Measurements from ENCODE around the gene GLRX3.
A peak's percentile ranks its signal among the peaks of the same experiment; 100 is the strongest.

Gene GLRX3

DNA sequence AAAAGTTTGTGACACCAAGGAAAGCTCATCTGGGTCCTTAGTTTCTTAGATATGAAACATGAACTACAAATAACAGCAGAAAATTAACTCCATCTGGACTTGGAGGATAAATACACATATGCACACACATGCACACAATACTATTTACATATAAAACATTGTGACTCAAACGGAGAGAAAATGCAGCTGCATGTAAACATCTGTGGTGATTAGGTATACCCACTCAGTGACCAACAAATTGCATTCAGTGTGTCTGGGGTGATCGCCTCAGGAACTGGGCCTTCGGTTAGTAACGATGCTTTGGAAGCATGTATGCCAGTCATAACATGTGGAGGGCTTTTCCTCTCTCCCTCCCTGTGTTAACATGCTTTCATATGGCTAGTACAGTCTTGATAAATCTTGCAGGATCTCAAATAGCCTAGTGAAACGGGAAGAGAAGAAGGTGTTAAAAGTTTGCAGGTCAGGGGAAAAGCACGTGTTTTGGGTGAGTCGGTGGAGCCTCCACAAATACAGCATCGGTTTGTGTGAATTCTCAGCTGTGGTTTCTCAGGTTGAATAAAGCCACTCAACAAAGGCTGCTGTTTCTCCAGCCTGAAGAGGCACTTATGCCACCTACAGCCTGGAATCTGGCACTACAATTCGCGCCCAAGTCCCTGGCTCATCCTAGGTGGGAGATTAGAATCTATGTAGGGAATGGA is 8.7 kb upstream of the GLRX3 start (continued):
- TF ChIP-seq ZNF670 (tag by site-specific recombination; IDR thresholded peaks at IDR 0.05; ENCODE audit: low read depth) = no peak
- no peak for TF ChIP-seq ZNF596 (tag by site-specific recombination; IDR thresholded peaks at IDR 0.05)
- 0 out of 2 replicates have a peak, but pooled peaks have one; percentile 37 for TF ChIP-seq ZBTB17 (tag by site-specific recombination; IDR thresholded peaks at IDR 0.05)
- no peak for TF ChIP-seq WT1 (tag by site-specific recombination; IDR thresholded peaks at IDR 0.05)
- TF ChIP-seq, protein P1, sequence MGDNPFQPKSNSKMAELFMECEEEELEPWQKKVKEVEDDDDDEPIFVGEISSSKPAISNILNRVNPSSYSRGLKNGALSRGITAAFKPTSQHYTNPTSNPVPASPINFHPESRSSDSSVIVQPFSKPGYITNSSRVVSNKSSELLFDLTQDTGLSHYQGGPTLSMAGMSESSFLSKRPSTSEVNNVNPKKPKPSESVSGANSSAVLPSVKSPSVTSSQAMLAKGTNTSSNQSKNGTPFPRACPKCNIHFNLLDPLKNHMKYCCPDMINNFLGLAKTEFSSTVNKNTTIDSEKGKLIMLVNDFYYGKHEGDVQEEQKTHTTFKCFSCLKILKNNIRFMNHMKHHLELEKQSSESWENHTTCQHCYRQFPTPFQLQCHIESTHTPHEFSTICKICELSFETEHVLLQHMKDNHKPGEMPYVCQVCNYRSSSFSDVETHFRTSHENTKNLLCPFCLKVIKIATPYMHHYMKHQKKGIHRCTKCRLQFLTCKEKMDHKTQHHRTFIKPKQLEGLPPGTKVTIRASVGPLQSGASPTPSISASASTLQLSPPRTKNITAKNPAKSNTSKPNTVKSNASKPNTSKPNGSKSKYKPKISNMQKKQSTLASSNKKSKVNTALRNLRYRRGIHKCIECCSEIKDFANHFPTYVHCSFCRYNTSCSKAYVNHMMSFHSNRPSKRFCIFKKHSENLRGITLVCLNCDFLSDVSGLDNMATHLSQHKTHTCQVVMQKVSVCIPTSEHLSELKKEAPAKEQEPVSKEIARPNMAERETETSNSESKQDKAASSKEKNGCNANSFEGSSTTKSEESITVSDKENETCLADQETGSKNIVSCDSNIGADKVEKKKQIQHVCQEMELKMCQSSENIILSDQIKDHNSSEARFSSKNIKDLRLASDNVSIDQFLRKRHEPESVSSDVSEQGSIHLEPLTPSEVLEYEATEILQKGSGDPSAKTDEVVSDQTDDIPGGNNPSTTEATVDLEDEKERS (tag by site-specific recombination; IDR thresholded peaks at IDR 0.05) = no peak
- TF ChIP-seq, protein P2, sequence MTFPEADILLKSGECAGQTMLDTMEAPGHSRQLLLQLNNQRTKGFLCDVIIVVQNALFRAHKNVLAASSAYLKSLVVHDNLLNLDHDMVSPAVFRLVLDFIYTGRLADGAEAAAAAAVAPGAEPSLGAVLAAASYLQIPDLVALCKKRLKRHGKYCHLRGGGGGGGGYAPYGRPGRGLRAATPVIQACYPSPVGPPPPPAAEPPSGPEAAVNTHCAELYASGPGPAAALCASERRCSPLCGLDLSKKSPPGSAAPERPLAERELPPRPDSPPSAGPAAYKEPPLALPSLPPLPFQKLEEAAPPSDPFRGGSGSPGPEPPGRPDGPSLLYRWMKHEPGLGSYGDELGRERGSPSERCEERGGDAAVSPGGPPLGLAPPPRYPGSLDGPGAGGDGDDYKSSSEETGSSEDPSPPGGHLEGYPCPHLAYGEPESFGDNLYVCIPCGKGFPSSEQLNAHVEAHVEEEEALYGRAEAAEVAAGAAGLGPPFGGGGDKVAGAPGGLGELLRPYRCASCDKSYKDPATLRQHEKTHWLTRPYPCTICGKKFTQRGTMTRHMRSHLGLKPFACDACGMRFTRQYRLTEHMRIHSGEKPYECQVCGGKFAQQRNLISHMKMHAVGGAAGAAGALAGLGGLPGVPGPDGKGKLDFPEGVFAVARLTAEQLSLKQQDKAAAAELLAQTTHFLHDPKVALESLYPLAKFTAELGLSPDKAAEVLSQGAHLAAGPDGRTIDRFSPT (tag by site-specific recombination; IDR thresholded peaks at IDR 0.05) = no peak
- no peak for TF ChIP-seq ZNF555 (tag by site-specific recombination; conservative IDR thresholded peaks at IDR 0.05)
- TF ChIP-seq ZNF157 (tag by site-specific recombination; IDR thresholded peaks at IDR 0.05) = no peak
- TF ChIP-seq, protein P3, sequence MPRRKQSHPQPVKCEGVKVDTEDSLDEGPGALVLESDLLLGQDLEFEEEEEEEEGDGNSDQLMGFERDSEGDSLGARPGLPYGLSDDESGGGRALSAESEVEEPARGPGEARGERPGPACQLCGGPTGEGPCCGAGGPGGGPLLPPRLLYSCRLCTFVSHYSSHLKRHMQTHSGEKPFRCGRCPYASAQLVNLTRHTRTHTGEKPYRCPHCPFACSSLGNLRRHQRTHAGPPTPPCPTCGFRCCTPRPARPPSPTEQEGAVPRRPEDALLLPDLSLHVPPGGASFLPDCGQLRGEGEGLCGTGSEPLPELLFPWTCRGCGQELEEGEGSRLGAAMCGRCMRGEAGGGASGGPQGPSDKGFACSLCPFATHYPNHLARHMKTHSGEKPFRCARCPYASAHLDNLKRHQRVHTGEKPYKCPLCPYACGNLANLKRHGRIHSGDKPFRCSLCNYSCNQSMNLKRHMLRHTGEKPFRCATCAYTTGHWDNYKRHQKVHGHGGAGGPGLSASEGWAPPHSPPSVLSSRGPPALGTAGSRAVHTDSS (tag by site-specific recombination; IDR thresholded peaks at IDR 0.05) = no peak
- TF ChIP-seq, protein P4, sequence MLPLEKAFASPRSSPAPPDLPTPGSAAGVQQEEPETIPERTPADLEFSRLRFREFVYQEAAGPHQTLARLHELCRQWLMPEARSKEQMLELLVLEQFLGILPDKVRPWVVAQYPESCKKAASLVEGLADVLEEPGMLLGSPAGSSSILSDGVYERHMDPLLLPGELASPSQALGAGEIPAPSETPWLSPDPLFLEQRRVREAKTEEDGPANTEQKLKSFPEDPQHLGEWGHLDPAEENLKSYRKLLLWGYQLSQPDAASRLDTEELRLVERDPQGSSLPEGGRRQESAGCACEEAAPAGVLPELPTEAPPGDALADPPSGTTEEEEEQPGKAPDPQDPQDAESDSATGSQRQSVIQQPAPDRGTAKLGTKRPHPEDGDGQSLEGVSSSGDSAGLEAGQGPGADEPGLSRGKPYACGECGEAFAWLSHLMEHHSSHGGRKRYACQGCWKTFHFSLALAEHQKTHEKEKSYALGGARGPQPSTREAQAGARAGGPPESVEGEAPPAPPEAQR (tag by site-specific recombination; IDR thresholded peaks at IDR 0.05) = no peak
- no peak for TF ChIP-seq ZNF292 (tag by site-specific recombination; IDR thresholded peaks at IDR 0.05; ENCODE audit: borderline replicate concordance, low read depth)
- TF ChIP-seq ZSCAN30 (tag by site-specific recombination; IDR thresholded peaks at IDR 0.05) = no peak
- TF ChIP-seq, protein P5, sequence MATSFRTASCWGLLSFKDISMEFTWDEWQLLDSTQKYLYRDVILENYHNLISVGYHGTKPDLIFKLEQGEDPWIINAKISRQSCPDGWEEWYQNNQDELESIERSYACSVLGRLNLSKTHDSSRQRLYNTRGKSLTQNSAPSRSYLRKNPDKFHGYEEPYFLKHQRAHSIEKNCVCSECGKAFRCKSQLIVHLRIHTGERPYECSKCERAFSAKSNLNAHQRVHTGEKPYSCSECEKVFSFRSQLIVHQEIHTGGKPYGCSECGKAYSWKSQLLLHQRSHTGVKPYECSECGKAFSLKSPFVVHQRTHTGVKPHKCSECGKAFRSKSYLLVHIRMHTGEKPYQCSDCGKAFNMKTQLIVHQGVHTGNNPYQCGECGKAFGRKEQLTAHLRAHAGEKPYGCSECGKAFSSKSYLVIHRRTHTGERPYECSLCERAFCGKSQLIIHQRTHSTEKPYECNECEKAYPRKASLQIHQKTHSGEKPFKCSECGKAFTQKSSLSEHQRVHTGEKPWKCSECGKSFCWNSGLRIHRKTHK (tag by site-specific recombination; IDR thresholded peaks at IDR 0.05) = no peak
- TF ChIP-seq, protein P6, sequence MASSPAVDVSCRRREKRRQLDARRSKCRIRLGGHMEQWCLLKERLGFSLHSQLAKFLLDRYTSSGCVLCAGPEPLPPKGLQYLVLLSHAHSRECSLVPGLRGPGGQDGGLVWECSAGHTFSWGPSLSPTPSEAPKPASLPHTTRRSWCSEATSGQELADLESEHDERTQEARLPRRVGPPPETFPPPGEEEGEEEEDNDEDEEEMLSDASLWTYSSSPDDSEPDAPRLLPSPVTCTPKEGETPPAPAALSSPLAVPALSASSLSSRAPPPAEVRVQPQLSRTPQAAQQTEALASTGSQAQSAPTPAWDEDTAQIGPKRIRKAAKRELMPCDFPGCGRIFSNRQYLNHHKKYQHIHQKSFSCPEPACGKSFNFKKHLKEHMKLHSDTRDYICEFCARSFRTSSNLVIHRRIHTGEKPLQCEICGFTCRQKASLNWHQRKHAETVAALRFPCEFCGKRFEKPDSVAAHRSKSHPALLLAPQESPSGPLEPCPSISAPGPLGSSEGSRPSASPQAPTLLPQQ (tag by site-specific recombination; IDR thresholded peaks at IDR 0.05) = no peak
- TF ChIP-seq ZNF677 (tag by site-specific recombination; IDR thresholded peaks at IDR 0.05) = no peak
- 0 out of 2 replicates have a peak, but pooled peaks have one; percentile 9 for TF ChIP-seq SP3 (tag by site-specific recombination; IDR thresholded peaks at IDR 0.05)
- TF ChIP-seq ZNF37A (tag by site-specific recombination; IDR thresholded peaks at IDR 0.05) = no peak
- TF ChIP-seq HOXD13 (CRISPR knock-in tag; IDR thresholded peaks at IDR 0.05; ENCODE audit: borderline replicate concordance) = no peak
- TF ChIP-seq ZNF16 (tag by site-specific recombination; IDR thresholded peaks at IDR 0.05; ENCODE audit: low read depth) = no peak
- TF ChIP-seq, protein P7, sequence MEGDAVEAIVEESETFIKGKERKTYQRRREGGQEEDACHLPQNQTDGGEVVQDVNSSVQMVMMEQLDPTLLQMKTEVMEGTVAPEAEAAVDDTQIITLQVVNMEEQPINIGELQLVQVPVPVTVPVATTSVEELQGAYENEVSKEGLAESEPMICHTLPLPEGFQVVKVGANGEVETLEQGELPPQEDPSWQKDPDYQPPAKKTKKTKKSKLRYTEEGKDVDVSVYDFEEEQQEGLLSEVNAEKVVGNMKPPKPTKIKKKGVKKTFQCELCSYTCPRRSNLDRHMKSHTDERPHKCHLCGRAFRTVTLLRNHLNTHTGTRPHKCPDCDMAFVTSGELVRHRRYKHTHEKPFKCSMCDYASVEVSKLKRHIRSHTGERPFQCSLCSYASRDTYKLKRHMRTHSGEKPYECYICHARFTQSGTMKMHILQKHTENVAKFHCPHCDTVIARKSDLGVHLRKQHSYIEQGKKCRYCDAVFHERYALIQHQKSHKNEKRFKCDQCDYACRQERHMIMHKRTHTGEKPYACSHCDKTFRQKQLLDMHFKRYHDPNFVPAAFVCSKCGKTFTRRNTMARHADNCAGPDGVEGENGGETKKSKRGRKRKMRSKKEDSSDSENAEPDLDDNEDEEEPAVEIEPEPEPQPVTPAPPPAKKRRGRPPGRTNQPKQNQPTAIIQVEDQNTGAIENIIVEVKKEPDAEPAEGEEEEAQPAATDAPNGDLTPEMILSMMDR (tag by site-specific recombination; IDR thresholded peaks at IDR 0.05) = peak; percentile 68
- TF ChIP-seq ZNF404 (tag by site-specific recombination; IDR thresholded peaks at IDR 0.05) = no peak
- TF ChIP-seq ZFHX2 (tag by site-specific recombination; conservative IDR thresholded peaks at IDR 0.05) = no peak
- no peak for TF ChIP-seq SCRT1 (tag by site-specific recombination; IDR thresholded peaks at IDR 0.05; ENCODE audit: borderline replicate concordance)
- TF ChIP-seq ZNF654 (tag by site-specific recombination; IDR thresholded peaks at IDR 0.05; ENCODE audit: low read depth) = peak; percentile 80
- no peak for TF ChIP-seq REPIN1 (tag by site-specific recombination; IDR thresholded peaks at IDR 0.05; ENCODE audit: low read depth)
- TF ChIP-seq ZNF274 (IDR thresholded peaks at IDR 0.05; ENCODE audit: low read length) = no peak
- peak; percentile 37; the same call in 1 of the 2 replicates for TF ChIP-seq ZNF274 (tag by site-specific recombination; IDR thresholded peaks at IDR 0.05; ENCODE audit: borderline replicate concordance)
